Vagina (tissue), 2 donors: ENCODE results near the gene PJA2. TPM values are rescaled to one million over a fixed set of nuclear protein-coding genes. Genes with fewer than 3 reads are reported as not detected.

Experiments
- DNase-seq, 2 donors: peaks; one replicate each; pipeline ENCODE4 v3.0.0-alpha.2; 2017; ENCODE audit errors: extremely low spot score in 2 of 2
- H3K27ac ChIP-seq: fragments of 200-600 bp; sonication (generic); one replicate; pipeline ENCODE4 v1.5.1; 2019
- H3K27me3 ChIP-seq: fragments of 200-600 bp; sonication (generic); one replicate; pipeline ENCODE4 v1.5.1; 2019
- H3K36me3 ChIP-seq, 2 donors: fragments of 200-600 bp; sonication (generic); one replicate each; pipeline ENCODE4 v1.5.1; 2017 to 2019
- H3K4me1 ChIP-seq: fragments of 200-600 bp; sonication (generic); one replicate; pipeline ENCODE4 v1.5.1; 2019
- H3K4me3 ChIP-seq, 2 donors: fragments of 200-600 bp; sonication (generic); 1 replicate in 1 of 2; 2 replicates in 1 of 2; pipeline ENCODE4 v1.5.1; 2016 to 2019
- H3K9me3 ChIP-seq: fragments of 200-600 bp; sonication (generic); one replicate; pipeline ENCODE4 v1.5.1; 2019
- CTCF ChIP-seq, 3 experiments: fragments of 450-650 bp in 2 of 3; fragments of 200-600 bp in 1 of 3; sonication (generic) in 1 of 3; IDR thresholded peaks; one replicate each; pipeline ENCODE4 v1.5.1; 2017 to 2019; ENCODE audit warnings: antibody characterized with exemption in 3 of 3, mild to moderate bottlenecking in 2 of 3, moderate library complexity in 2 of 3
- POLR2A ChIP-seq, 2 donors: fragments of 450-650 bp; IDR thresholded peaks; one replicate each; pipeline ENCODE4 v1.6.1; 2017; ENCODE audit warnings: antibody characterized with exemption in 2 of 2, mild to moderate bottlenecking in 2 of 2, moderate library complexity in 2 of 2
- POLR2AphosphoS5 ChIP-seq, 2 donors: sonication (generic); formaldehyde crosslinking; IDR thresholded peaks; one replicate each; pipeline ENCODE4 v1.9.0; 2017; ENCODE audit warnings: antibody characterized with exemption in 2 of 2, mild to moderate bottlenecking in 2 of 2, low read depth in 1 of 2; ENCODE audit not compliant: insufficient read depth in 1 of 2
- intact Hi-C: fragments of 100-400 bp; cut with DNase I; formaldehyde crosslinking; loops from one replicate; pipeline ENCODE4 v1.15.1; 2023
- total RNA-seq: library from RNA; depleted of rRNA; stranded (reverse); fragments of >200 nt; gene quantifications from one replicate; pipeline ENCODE4 v1.2.3, GENCODE V29; 2016

The PJA2 gene
- total RNA-seq, 1 donor from 2014 or later, result 76.1 TPM

GRCh38 chr5:109396965-109397364 is 12.8 kb downstream of the PJA2 start:
- DNase-seq, result no peak
- H3K4me3 ChIP-seq, result no peak overlapping the region
- no peak overlapping the region for H3K27ac ChIP-seq
- no peak for TF ChIP-seq POLR2A (IDR thresholded peaks at IDR 0.05)
- no peak for TF ChIP-seq CTCF (IDR thresholded peaks at IDR 0.05)
- TF ChIP-seq POLR2AphosphoS5 (IDR thresholded peaks at IDR 0.05; ENCODE audit: insufficient read depth in 1 of 2, low read depth in 1 of 2), result no peak
- intact Hi-C loops, result no loop called here
- H3K9me3 ChIP-seq, result no peaks in the 10 kb centered on the region
- H3K36me3 ChIP-seq, result no peaks in the 10 kb centered on the region
- H3K4me1 ChIP-seq, result peaks cover 71% of the 10 kb centered on the region
- no peaks in the 10 kb centered on the region for H3K27me3 ChIP-seq

GRCh38 chr5:109394806-109395205 is 15.0 kb downstream of the PJA2 start:
- Histone ChIP-seq H3K4me3 (no peak overlapping the region), H3K9me3 (no peaks in the 10 kb centered on the region), H3K36me3 (no peaks in the 10 kb centered on the region), H3K4me1 (peaks cover 66% of the 10 kb centered on the region), H3K27ac (no peak overlapping the region), H3K27me3 (no peaks in the 10 kb centered on the region)
- DNase-seq, result no peak
- TF ChIP-seq POLR2AphosphoS5 (IDR thresholded peaks at IDR 0.05; ENCODE audit: insufficient read depth in 1 of 2, low read depth in 1 of 2), result no peak
- no peak for TF ChIP-seq POLR2A (IDR thresholded peaks at IDR 0.05)
- TF ChIP-seq CTCF (IDR thresholded peaks at IDR 0.05), result no peak
- intact Hi-C loops, result no loop called here

DNA sequence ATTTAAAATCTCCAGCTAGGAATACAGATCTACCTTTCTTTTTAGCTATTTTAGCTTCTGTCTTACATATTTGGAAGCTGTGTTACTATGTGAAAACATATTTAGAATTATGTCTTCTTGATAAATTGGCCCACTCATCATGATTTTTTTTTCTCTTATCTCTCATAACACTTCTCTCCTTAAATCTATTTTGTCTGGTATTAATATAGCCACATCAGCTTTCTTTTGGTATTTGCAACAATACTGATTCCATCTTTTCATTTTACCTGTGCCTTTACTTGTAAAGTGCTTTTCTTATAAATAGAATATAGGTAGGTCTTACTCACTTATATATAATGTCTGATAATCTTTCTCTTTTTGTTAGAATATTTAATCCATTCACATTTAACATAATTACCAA is 19.6 kb downstream of the PJA2 start:
- DNase-seq, result no peak
- Histone ChIP-seq H3K9me3 (no peaks in the 10 kb centered on the region), H3K4me3 (no peak overlapping the region), H3K36me3 (no peaks in the 10 kb centered on the region), H3K27ac (no peak overlapping the region), H3K27me3 (no peaks in the 10 kb centered on the region), H3K4me1 (peaks cover 79% of the 10 kb centered on the region)
- intact Hi-C loops, result no loop called here
- TF ChIP-seq POLR2A (IDR thresholded peaks at IDR 0.05), result no peak
- no peak for TF ChIP-seq CTCF (IDR thresholded peaks at IDR 0.05)
- TF ChIP-seq POLR2AphosphoS5 (IDR thresholded peaks at IDR 0.05; ENCODE audit: insufficient read depth in 1 of 2, low read depth in 1 of 2), result no peak

GRCh38 chr5:109388407-109388806 is 21.4 kb downstream of the PJA2 start:
- TF ChIP-seq POLR2A (IDR thresholded peaks at IDR 0.05) (no peak), CTCF (IDR thresholded peaks at IDR 0.05) (no peak), POLR2AphosphoS5 (IDR thresholded peaks at IDR 0.05; ENCODE audit: insufficient read depth in 1 of 2, low read depth in 1 of 2) (no peak)
- Histone ChIP-seq H3K36me3 (no peaks in the 10 kb centered on the region), H3K27me3 (no peaks in the 10 kb centered on the region), H3K4me3 (no peak overlapping the region), H3K27ac (no peak overlapping the region), H3K9me3 (no peaks in the 10 kb centered on the region), H3K4me1 (peaks cover 79% of the 10 kb centered on the region)
- intact Hi-C loops, result no loop called here
- DNase-seq, result no peak

DNA sequence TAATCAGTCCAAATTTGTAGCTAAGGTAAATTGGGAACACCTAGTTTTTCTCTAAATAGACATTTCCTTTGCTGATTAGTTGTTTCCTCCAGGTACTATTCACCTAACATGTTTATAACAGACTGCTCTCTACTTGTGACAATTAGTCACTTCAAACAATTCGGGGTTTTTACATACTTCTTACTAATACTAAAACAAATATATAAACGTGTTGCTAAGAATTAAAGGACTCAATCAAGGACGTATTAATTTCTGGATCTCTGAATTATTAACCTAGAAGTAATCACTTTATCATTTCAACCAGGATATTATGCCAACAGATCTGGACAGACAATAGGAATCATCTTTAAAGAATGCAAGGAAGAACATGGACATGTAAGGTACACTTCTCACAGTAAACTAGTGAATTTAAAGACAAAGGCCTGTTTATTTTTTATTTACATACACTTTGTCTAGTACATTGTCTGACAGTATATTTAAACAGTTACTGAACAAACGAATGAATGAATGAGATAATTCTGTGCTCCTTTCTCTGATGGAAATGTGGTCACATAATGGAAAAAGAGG is 22.3 kb downstream of the PJA2 start:
- Histone ChIP-seq H3K9me3 (no peaks in the 10 kb centered on the region), H3K36me3 (peaks cover 0 to 1% of the 10 kb centered on the region in 2 donors), H3K4me1 (peaks cover 79% of the 10 kb centered on the region), H3K27me3 (no peaks in the 10 kb centered on the region), H3K4me3 (no peak overlapping the region), H3K27ac (no peak overlapping the region)
- DNase-seq, result no peak
- no peak for TF ChIP-seq CTCF (IDR thresholded peaks at IDR 0.05)
- TF ChIP-seq POLR2A (IDR thresholded peaks at IDR 0.05), result no peak
- no peak for TF ChIP-seq POLR2AphosphoS5 (IDR thresholded peaks at IDR 0.05; ENCODE audit: insufficient read depth in 1 of 2, low read depth in 1 of 2)
- intact Hi-C loops, result no loop called here
